IMR-90 (cell line): ENCODE results near the gene KLRF2. TPM values are rescaled to one million over a fixed set of nuclear protein-coding genes. Genes with fewer than 3 reads are reported as not detected.

Experiments
- ATAC-seq: fragments of 200-7000 bp; cut with Tn5 transposase; 2 replicates; pipeline ENCODE4 v1.9.1; 2020; ENCODE audit warnings: low read depth, mild to moderate bottlenecking, moderate library complexity
- BruUV-seq: library from RNA; stranded (reverse); fragments of 400-500 nt; replicated peaks from 2 replicates; lab custom pipeline; 2021; lab: Mats Ljungman, UMichigan
- CTCF ChIA-PET: fragments of 300-600 bp; formaldehyde crosslinking; extraction: SDS; loops from one replicate; lab custom pipeline; 2021; ENCODE audit warnings: antibody characterized with exemption; lab: Yijun Ruan, JAX
- POLR2A ChIA-PET: fragments of 300-600 bp; sonication (Branson Sonifier 250); formaldehyde crosslinking; loops from one replicate; lab custom pipeline; 2022; ENCODE audit warnings: antibody characterized with exemption; ENCODE audit not compliant: unreplicated experiment; lab: Charles Lee
- DNase-seq: peaks from one replicate; pipeline ENCODE4 v3.0.0; 2013
- H2AFZ ChIP-seq: replicated peaks from 2 replicates; pipeline ENCODE3; 2013; ENCODE audit warnings: low read length, mild to moderate bottlenecking; ENCODE audit not compliant: poor library complexity
- H2AK5ac ChIP-seq: 2 replicates; pipeline ENCODE4 v1.6.1; 2013; ENCODE audit warnings: low read depth, low read length, inconsistent platforms
- H2AK9ac ChIP-seq: replicated peaks from 2 replicates; pipeline ENCODE3; 2013; ENCODE audit warnings: mild to moderate bottlenecking, low read depth, low read length, moderate library complexity; ENCODE audit not compliant: poor library complexity
- H2BK120ac ChIP-seq: 2 replicates; pipeline ENCODE4 v1.6.1; 2013; ENCODE audit warnings: low read depth, low read length, inconsistent platforms
- H2BK15ac ChIP-seq: 3 replicates; pipeline ENCODE4 v1.6.1; 2013; ENCODE audit warnings: low read depth, low read length, inconsistent platforms
- H2BK20ac ChIP-seq: 2 replicates; pipeline ENCODE4 v1.6.1; 2013; ENCODE audit warnings: low read depth, mild to moderate bottlenecking, inconsistent platforms, low read length, moderate library complexity
- H2BK5ac ChIP-seq: 2 replicates; pipeline ENCODE4 v1.6.1; 2013; ENCODE audit warnings: mild to moderate bottlenecking, low read depth, low read length, inconsistent platforms; ENCODE audit not compliant: poor library complexity, severe bottlenecking
- H3K14ac ChIP-seq: replicated peaks from 2 replicates; pipeline ENCODE4 v1.6.1; 2013; ENCODE audit warnings: low read depth, low read length, inconsistent platforms
- H3K18ac ChIP-seq: 2 replicates; pipeline ENCODE4 v1.6.1; 2013; ENCODE audit warnings: low read depth, low read length, control low read depth
- H3K23ac ChIP-seq: 2 replicates; pipeline ENCODE4 v1.6.1; 2013; ENCODE audit warnings: low read depth, low read length, inconsistent platforms
- H3K27ac ChIP-seq: 2 replicates; pipeline ENCODE4 v1.5.1; 2013; ENCODE audit warnings: mild to moderate bottlenecking, control low read depth, low read length; ENCODE audit not compliant: insufficient read depth
- H3K27me3 ChIP-seq: 2 replicates; pipeline ENCODE4 v1.6.1; 2013; ENCODE audit warnings: low read length; ENCODE audit not compliant: control insufficient read depth, insufficient read depth
- H3K36me3 ChIP-seq: 2 replicates; pipeline ENCODE4 v1.6.1; 2013; ENCODE audit warnings: low read length, mixed read lengths; ENCODE audit not compliant: control insufficient read depth, insufficient read depth
- H3K4ac ChIP-seq: 2 replicates; pipeline ENCODE4 v1.6.1; 2013; ENCODE audit warnings: low read depth, low read length, inconsistent platforms
- H3K4me1 ChIP-seq: 2 replicates; pipeline ENCODE4 v1.6.1; 2013; ENCODE audit warnings: low read length, mixed read lengths; ENCODE audit not compliant: control insufficient read depth, insufficient read depth
- H3K4me2 ChIP-seq: 2 replicates; pipeline ENCODE4 v1.6.1; 2013; ENCODE audit warnings: low read depth, mild to moderate bottlenecking, control low read depth, low read length, moderate library complexity
- H3K4me3 ChIP-seq: 2 replicates; pipeline ENCODE4 v1.5.1; 2013; ENCODE audit warnings: low read depth, mild to moderate bottlenecking, control low read depth, low read length, moderate library complexity; ENCODE audit not compliant: insufficient read depth
- H3K56ac ChIP-seq: 2 replicates; pipeline ENCODE4 v1.6.1; 2013; ENCODE audit warnings: low read length, inconsistent platforms; ENCODE audit not compliant: insufficient read depth; ENCODE audit errors: extremely low read depth
- H3K79me1 ChIP-seq, 2 experiments: 2 replicates each; pipeline ENCODE4 v1.6.1; 2013; ENCODE audit warnings: low read length in 2 of 2, inconsistent platforms in 1 of 2, low read depth in 1 of 2
- H3K9ac ChIP-seq: 2 replicates; pipeline ENCODE4 v1.6.1; 2013; ENCODE audit warnings: low read depth, low read length, control low read depth
- H3K9me1 ChIP-seq: 2 replicates; pipeline ENCODE4 v1.6.1; 2013; ENCODE audit warnings: low read length, inconsistent platforms; ENCODE audit not compliant: insufficient read depth
- H3K9me3 ChIP-seq: 2 replicates; pipeline ENCODE4 v1.6.1; 2013; ENCODE audit warnings: low read length; ENCODE audit not compliant: control insufficient read depth, insufficient read depth
- H4K20me1 ChIP-seq: 2 replicates; pipeline ENCODE4 v1.6.1; 2013; ENCODE audit warnings: low read length, inconsistent platforms; ENCODE audit not compliant: insufficient read depth
- H4K5ac ChIP-seq: 2 replicates; pipeline ENCODE4 v1.6.1; 2013; ENCODE audit warnings: mild to moderate bottlenecking, low read depth, low read length, control low read depth
- H4K8ac ChIP-seq, 2 experiments: 2 replicates each; pipeline ENCODE4 v1.6.1; 2013; ENCODE audit warnings: low read depth in 2 of 2, low read length in 2 of 2, control low read depth in 1 of 2, inconsistent platforms in 1 of 2
- H4K91ac ChIP-seq: 2 replicates; pipeline ENCODE4 v1.6.1; 2013; ENCODE audit warnings: low read depth, low read length, inconsistent platforms; ENCODE audit not compliant: insufficient read depth
- BHLHE40 ChIP-seq: fragments of 150-350 bp; IDR thresholded peaks from 2 replicates; pipeline ENCODE4 v1.6.1; 2016; ENCODE audit warnings: mild to moderate bottlenecking, low read depth, low read length
- CEBPB ChIP-seq: IDR thresholded peaks from 2 replicates; pipeline ENCODE4 v1.6.1; 2012; ENCODE audit warnings: low read depth, low read length, improper control_type of control experiment
- CHD1 ChIP-seq: IDR thresholded peaks from 2 replicates; pipeline ENCODE4 v1.6.1; 2012; ENCODE audit warnings: low read depth, low read length, improper control_type of control experiment
- CTCF ChIP-seq: conservative IDR thresholded peaks from 2 replicates; pipeline ENCODE4 v1.5.1; 2012; ENCODE audit warnings: mild to moderate bottlenecking, low read depth, low read length, improper control_type of control experiment
- FOS ChIP-seq: fragments of 150-350 bp; IDR thresholded peaks from 2 replicates; pipeline ENCODE4 v1.6.1; 2016; ENCODE audit warnings: low read depth, low read length
- MAZ ChIP-seq: IDR thresholded peaks from 2 replicates; pipeline ENCODE4 v1.6.1; 2012; ENCODE audit warnings: low read depth, mild to moderate bottlenecking, low read length, improper control_type of control experiment, moderate library complexity, borderline replicate concordance
- MXI1 ChIP-seq: IDR thresholded peaks from 2 replicates; pipeline ENCODE4 v1.6.1; 2012; ENCODE audit warnings: low read depth, mild to moderate bottlenecking, low read length, moderate library complexity, borderline replicate concordance
- NFE2L2 ChIP-seq: fragments of 150-350 bp; IDR thresholded peaks from 2 replicates; pipeline ENCODE4 v1.6.1; 2016; ENCODE audit warnings: low read depth, mild to moderate bottlenecking, low read length
- POLR2A ChIP-seq: IDR thresholded peaks from 2 replicates; pipeline ENCODE4 v1.6.1; 2012; ENCODE audit warnings: mild to moderate bottlenecking, low read depth, low read length
- RAD21 ChIP-seq: IDR thresholded peaks from 2 replicates; pipeline ENCODE4 v1.6.1; 2012; ENCODE audit warnings: low read length, improper control_type of control experiment
- RCOR1 ChIP-seq: IDR thresholded peaks from 2 replicates; pipeline ENCODE4 v1.6.1; 2012; ENCODE audit warnings: mild to moderate bottlenecking, low read length, improper control_type of control experiment; ENCODE audit not compliant: insufficient replicate concordance
- RFX5 ChIP-seq: IDR thresholded peaks from 2 replicates; pipeline ENCODE4 v1.8.0; 2012; ENCODE audit warnings: low read depth, mild to moderate bottlenecking, low read length, moderate library complexity
- WGBS, 2 experiments: methylation state at CpG; one replicate each; pipeline versions ENCODE4 v1.1.5 to v1.1.7; 2013; ENCODE audit warnings: missing lambda C conversion rate in 2 of 2; ENCODE audit not compliant: insufficient read length in 1 of 2; ENCODE audit errors: extremely low coverage in 2 of 2; 5-methylcytosine and 5-hydroxymethylcytosine counted together
- dilution Hi-C: fragments of 300-500 bp; cut with HindIII; formaldehyde crosslinking; loops from one replicate; pipeline ENCODE4 v1.14.3; 2018; ENCODE audit warnings: low sequenced_read_pairs; ENCODE audit not compliant: unreplicated experiment
- in situ Hi-C: fragments of 300-500 bp; cut with MboI; formaldehyde crosslinking; loops from 3 replicates; pipeline ENCODE4 v1.14.3; 2019; ENCODE audit warnings: low sequenced_read_pairs, inconsistent platforms, mixed read lengths
- intact Hi-C: fragments of 100-400 bp; cut with micrococcal nuclease; formaldehyde crosslinking; loops from 2 replicates; pipeline ENCODE4 v1.10.0; 2022
- polyA plus RNA-seq, 3 experiments: library from polyadenylated mRNA; depleted of rRNA; stranded (reverse); fragments of >200 nt; gene quantifications; 2 replicates each; pipeline ENCODE4 v1.2.3, GENCODE V29; 2012; ENCODE audit warnings: low replicate concordance in 1 of 3
- total RNA-seq: library from RNA; depleted of rRNA; stranded (reverse); fragments of >200 nt; gene quantifications from 2 replicates; pipeline ENCODE4 v1.2.3, GENCODE V29; 2012

Gene KLRF2
- total and polyA plus RNA-seq, 2 of the 4 experiments (the other 2 are of a cell fraction) = not detected

GRCh38 chr12:9906873-9907272 is 25.6 kb downstream of the KLRF2 start:
- intact Hi-C loops (no loop called here), in situ Hi-C loops (no loop called here), dilution Hi-C loops (no loop called here)
- Histone ChIP-seq H3K4ac (no peak overlapping the region), H3K27ac (no peak overlapping the region), H3K9ac (no peak overlapping the region), H3K14ac (no peak overlapping the region), H3K79me1 (no peaks in the 10 kb centered on the region), H4K5ac (no peak overlapping the region), H3K27me3 (no peaks in the 10 kb centered on the region), H2BK5ac (no peak overlapping the region), H2AK5ac (no peak overlapping the region), H2BK120ac (no peak overlapping the region), H4K8ac (no peak overlapping the region), H3K4me2 (no peak overlapping the region), H3K9me3 (peaks cover 19% of the 10 kb centered on the region), H4K91ac (no peak overlapping the region), H4K20me1 (no peaks in the 10 kb centered on the region), H3K4me1 (no peaks in the 10 kb centered on the region), H2AFZ (no peak overlapping the region), H3K56ac (no peak overlapping the region), H3K9me1 (no peaks in the 10 kb centered on the region), H3K4me3 (no peak overlapping the region), H2AK9ac (no peak overlapping the region), H3K36me3 (no peaks in the 10 kb centered on the region), H2BK15ac (no peak overlapping the region), H3K18ac (no peak overlapping the region), H3K23ac (no peak overlapping the region), H2BK20ac (no peak overlapping the region)
- TF ChIP-seq NFE2L2 = no peak
- no peak for TF ChIP-seq RFX5
- no peak for TF ChIP-seq RCOR1
- TF ChIP-seq CTCF = no peak
- no peak for TF ChIP-seq POLR2A
- TF ChIP-seq CEBPB = no peak
- TF ChIP-seq MAZ = no peak
- TF ChIP-seq CHD1 = no peak
- TF ChIP-seq RAD21 = no peak
- TF ChIP-seq MXI1 = no peak
- TF ChIP-seq BHLHE40 = no peak
- no peak for TF ChIP-seq FOS
- DNase-seq (no peak), ATAC-seq (no peak)
- BruUV-seq = no TSS peak
- ChIA-PET CTCF (interaction anchor here (1.0 to 1.4 kb wide), 3 partner anchors 18 to 164 kb away, joined by 3 to 6 read pairs (median 3); no protein-coding TSS in a partner anchor), POLR2A (no interaction called here)
- no CpG with 5 or more reads among the region's 2 CpGs for WGBS, 2 experiments
